ENCODE measurements around the gene ATG14. TPM values are rescaled to one million over a fixed set of nuclear protein-coding genes. Genes with fewer than 3 reads are reported as not detected.

ATG14 gene
- total and polyA plus RNA-seq, 2 donors (not counting 1 experiment from before 2014, with no cell fraction given), result 7.2 to 15.5 TPM

- Histone ChIP-seq H3K9ac (ENCODE audit: low read length) (no peak overlapping the region), H4K20me1 (ENCODE audit: control insufficient read depth, insufficient read depth, low read length, poor library complexity, severe bottlenecking) (peaks cover 4% of the 10 kb centered on the region), H2AFZ (ENCODE audit: insufficient read depth, low read depth, low read length, poor library complexity, severe bottlenecking) (no peak overlapping the region), H3K27me3 (replicated peaks in 1 of 4; ENCODE audit: control extremely low read depth in 1 of 4, control insufficient read depth in 3 of 4, insufficient read depth in 4 of 4, low read length in 3 of 4) (no peaks in the 10 kb centered on the region), H3K9me3 (ENCODE audit: control extremely low read depth in 1 of 3, control insufficient read depth in 2 of 3, insufficient read depth in 1 of 3, low read length in 2 of 3) (no peaks in the 10 kb centered on the region), H3K36me3 (replicated peaks in 1 of 2; ENCODE audit: control extremely low read depth in 1 of 2, control insufficient read depth in 1 of 2, extremely low read depth in 1 of 2, insufficient read depth in 2 of 2, low read length in 1 of 2) (peaks cover 0 to 40% of the 10 kb centered on the region in 2 experiments), H3K4me1 (ENCODE audit: control insufficient read depth in 2 of 2, insufficient read depth in 2 of 2, low read length in 2 of 2) (peaks cover 10% of the 10 kb centered on the region in 2 donors), H3K4me2 (replicated peaks; ENCODE audit: low read depth, low read length, poor library complexity, severe bottlenecking) (no peak overlapping the region), H3K27ac (ENCODE audit: low read length in 2 of 2) (no peak overlapping the region), H3K4me3 (ENCODE audit: control extremely low read depth in 1 of 5, extremely low read depth in 1 of 5, insufficient read depth in 1 of 5, low read depth in 2 of 5, low read length in 4 of 5) (no peak overlapping the region), H3K79me2 (ENCODE audit: control insufficient read depth, insufficient read depth, low read length) (peaks cover 10% of the 10 kb centered on the region)
- Mint-ChIP-seq H3K27ac (no peak overlapping the region), H3K4me3 (no peak overlapping the region), H3K27me3 (no peaks in the 10 kb centered on the region), H3K4me1 (peaks cover 27% of the 10 kb centered on the region), H3K9me3 (ENCODE audit: insufficient read depth) (no peaks in the 10 kb centered on the region)
- ChIA-PET POLR2A (no interaction called here), CTCF (interaction anchor here (1.0 to 2.9 kb wide), 3 partner anchors 18 to 81 kb away, joined by 3 to 16 read pairs (median 3); partner anchors contain the start of gene FBXO34)
- DNase-seq, result no peak
- intact Hi-C loops (cut with micrococcal nuclease), result no loop called here
- no peak for ATAC-seq (ENCODE audit: low read depth)
- WGBS (ENCODE audit: insufficient coverage), result 98% methylated on average over 9 of the region's 9 CpGs
- TF ChIP-seq CTCF (IDR thresholded peaks at IDR 0.05), result no peak
These were observed 59.4 kb downstream of the ATG14 start for GRCh38 chr14:55352201-55352600.

GRCh38 chr14:55351111-55351510 lies 60.5 kb downstream of the ATG14 start:
- CTCF ChIA-PET, result interaction anchor here (0.7 to 2.9 kb wide), 4 partner anchors 25 to 300 kb away, joined by 3 to 16 read pairs (median 3); partner anchors contain the start of genes FBXO34 and MAPK1IP1L

More at GRCh38 chr14:55351111-55351510, 60.5 kb downstream of the ATG14 start:
- no peak overlapping the region for H3K4me2 ChIP-seq (replicated peaks; ENCODE audit: low read depth, low read length, poor library complexity, severe bottlenecking)
- Mint-ChIP-seq H3K4me1 (peaks cover 31% of the 10 kb centered on the region), H3K27me3 (no peaks in the 10 kb centered on the region), H3K9me3 (ENCODE audit: insufficient read depth) (no peaks in the 10 kb centered on the region), H3K27ac (no peak overlapping the region), H3K4me3 (no peak overlapping the region)
- no peak for DNase-seq
- H3K79me2 ChIP-seq (ENCODE audit: control insufficient read depth, insufficient read depth, low read length), result peaks cover 14% of the 10 kb centered on the region
- H2AFZ ChIP-seq (ENCODE audit: insufficient read depth, low read depth, low read length, poor library complexity, severe bottlenecking), result no peak overlapping the region
- no peak overlapping the region for H3K9ac ChIP-seq (ENCODE audit: low read length)
- no peak for ATAC-seq (ENCODE audit: low read depth)
- no peak overlapping the region for H3K27ac ChIP-seq (ENCODE audit: low read length in 2 of 2)
- no peaks in the 10 kb centered on the region for H3K27me3 ChIP-seq (replicated peaks in 1 of 4; ENCODE audit: control extremely low read depth in 1 of 4, control insufficient read depth in 3 of 4, insufficient read depth in 4 of 4, low read length in 3 of 4)
- H3K4me1 ChIP-seq (ENCODE audit: control insufficient read depth in 2 of 2, insufficient read depth in 2 of 2, low read length in 2 of 2), result peaks cover 10% of the 10 kb centered on the region in 2 donors
- POLR2A ChIA-PET, result no interaction called here
- peaks cover 0 to 37% of the 10 kb centered on the region in 2 experiments for H3K36me3 ChIP-seq (replicated peaks in 1 of 2; ENCODE audit: control extremely low read depth in 1 of 2, control insufficient read depth in 1 of 2, extremely low read depth in 1 of 2, insufficient read depth in 2 of 2, low read length in 1 of 2)
- TF ChIP-seq EZH2 (IDR thresholded peaks at IDR 0.05; ENCODE audit: borderline replicate concordance, insufficient read depth, low read depth, low read length, poor library complexity, severe bottlenecking), result no peak
- TF ChIP-seq CTCF (IDR thresholded peaks at IDR 0.05), result no peak
- H4K20me1 ChIP-seq (ENCODE audit: control insufficient read depth, insufficient read depth, low read length, poor library complexity, severe bottlenecking), result peaks cover 13% of the 10 kb centered on the region
- intact Hi-C loops (cut with micrococcal nuclease), result no loop called here
- no peak overlapping the region for H3K4me3 ChIP-seq (ENCODE audit: control extremely low read depth in 1 of 5, extremely low read depth in 1 of 5, insufficient read depth in 1 of 5, low read depth in 2 of 5, low read length in 4 of 5)
- H3K9me3 ChIP-seq (ENCODE audit: control extremely low read depth in 1 of 3, control insufficient read depth in 2 of 3, insufficient read depth in 1 of 3, low read length in 2 of 3), result no peaks in the 10 kb centered on the region
- 96% methylated on average over 9 of the region's 9 CpGs for WGBS (ENCODE audit: insufficient coverage)
